ENCODE measurements around the gene PTPRG.

DNA sequence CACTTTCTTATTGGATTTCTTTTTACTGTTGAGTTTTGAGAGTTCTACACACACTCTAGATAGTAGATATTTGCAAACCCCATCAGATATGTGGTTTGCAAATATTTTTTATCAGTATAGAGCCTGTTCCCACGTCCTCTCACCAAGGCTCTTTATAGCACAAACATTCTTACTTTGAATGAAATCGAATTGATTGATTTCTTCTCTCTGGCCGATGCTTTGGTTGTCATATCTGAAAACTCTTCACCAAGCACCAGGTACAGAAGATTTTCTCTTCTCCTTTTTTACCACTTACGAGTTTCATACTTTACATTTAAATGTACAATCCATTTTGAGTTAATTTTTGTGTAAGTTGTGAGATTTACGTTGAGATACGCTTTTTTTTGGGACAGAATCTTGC is 163.4 kb downstream of the PTPRG start:
- TF ChIP-seq EZH2 (IDR thresholded peaks at IDR 0.05; ENCODE audit: insufficient read depth, poor library complexity, severe bottlenecking) (no peak), EZH2phosphoT487 (IDR thresholded peaks at IDR 0.05; ENCODE audit: insufficient read depth, low read depth) (no peak)

Data from GM23248 (cell line).